GM06990 (cell line): ENCODE measurements around the gene PGS1.
"Not testable (repeated sequence)": the region's sequence is repeated elsewhere in the genome, so short reads cannot be mapped to it uniquely, and the experiment has no call there.

Experiments used
- DNase-seq: peaks from one replicate; pipeline ENCODE4 v3.0.0-alpha.2; 2011; ENCODE audit not compliant: insufficient read length; ENCODE audit errors: extremely low read depth
- H3K27me3 ChIP-seq: replicated peaks from 2 replicates; pipeline ENCODE4 v1.6.0; 2011; ENCODE audit warnings: low read length; ENCODE audit not compliant: control insufficient read depth, insufficient read depth
- H3K36me3 ChIP-seq: 2 replicates; pipeline ENCODE4 v1.5.1; 2011; ENCODE audit warnings: low read length; ENCODE audit not compliant: control insufficient read depth, insufficient read depth
- H3K4me3 ChIP-seq: replicated peaks from 2 replicates; pipeline ENCODE4 v1.5.1; 2011; ENCODE audit warnings: low read depth, mild to moderate bottlenecking, control low read depth, low read length
- TF ChIP-seq, protein P1 (sequence below): IDR thresholded peaks from 2 replicates; pipeline ENCODE4 v1.5.1; 2011; ENCODE audit warnings: low read length, control low read depth, mild to moderate bottlenecking, inconsistent platforms; ENCODE audit not compliant: insufficient read depth, poor library complexity, severe bottlenecking

The PGS1 gene, protein sequence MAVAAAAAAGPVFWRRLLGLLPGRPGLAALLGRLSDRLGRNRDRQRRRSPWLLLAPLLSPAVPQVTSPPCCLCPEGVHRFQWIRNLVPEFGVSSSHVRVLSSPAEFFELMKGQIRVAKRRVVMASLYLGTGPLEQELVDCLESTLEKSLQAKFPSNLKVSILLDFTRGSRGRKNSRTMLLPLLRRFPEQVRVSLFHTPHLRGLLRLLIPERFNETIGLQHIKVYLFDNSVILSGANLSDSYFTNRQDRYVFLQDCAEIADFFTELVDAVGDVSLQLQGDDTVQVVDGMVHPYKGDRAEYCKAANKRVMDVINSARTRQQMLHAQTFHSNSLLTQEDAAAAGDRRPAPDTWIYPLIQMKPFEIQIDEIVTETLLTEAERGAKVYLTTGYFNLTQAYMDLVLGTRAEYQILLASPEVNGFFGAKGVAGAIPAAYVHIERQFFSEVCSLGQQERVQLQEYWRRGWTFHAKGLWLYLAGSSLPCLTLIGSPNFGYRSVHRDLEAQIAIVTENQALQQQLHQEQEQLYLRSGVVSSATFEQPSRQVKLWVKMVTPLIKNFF

DNA sequence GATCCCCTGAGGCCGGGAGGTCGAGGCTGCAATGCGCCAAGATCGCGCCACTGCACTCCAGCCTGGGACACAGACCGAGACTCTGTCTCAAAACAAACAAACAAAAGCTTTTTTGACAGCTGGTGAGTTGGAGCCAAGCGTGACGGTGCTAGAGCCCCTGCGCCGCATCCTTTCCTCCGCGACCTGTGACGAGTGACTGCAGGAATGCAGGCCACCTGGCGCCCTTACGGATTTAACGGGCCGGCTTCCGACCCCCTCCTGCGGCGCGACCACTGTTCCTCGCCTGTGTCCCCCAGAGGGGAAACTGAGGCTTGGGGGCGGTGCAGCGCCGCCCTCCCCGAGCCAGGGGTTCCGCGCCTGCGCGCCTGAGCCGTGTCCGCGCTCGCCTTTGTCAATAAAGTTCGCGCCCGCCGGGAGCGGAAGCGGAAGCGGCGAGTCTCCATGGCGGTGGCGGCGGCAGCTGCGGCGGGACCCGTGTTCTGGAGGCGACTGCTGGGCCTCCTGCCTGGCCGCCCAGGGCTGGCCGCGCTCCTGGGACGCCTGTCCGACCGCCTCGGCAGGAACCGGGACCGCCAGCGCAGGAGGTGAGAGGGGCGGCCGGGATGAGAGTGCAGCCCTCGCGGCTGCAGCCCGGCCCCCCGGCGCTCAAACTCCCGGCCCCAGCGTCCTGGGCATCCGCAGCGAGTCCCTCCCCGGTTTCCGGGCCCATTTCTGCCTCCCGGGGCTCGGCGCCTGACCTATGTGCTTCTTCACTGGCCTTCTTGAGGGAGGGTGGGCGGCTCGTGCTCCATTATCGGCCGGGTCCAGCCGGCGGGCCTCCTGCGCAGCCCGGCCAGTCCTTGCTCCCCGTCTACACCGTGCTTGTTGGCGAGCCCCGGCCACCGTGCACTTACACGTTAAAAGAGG is at the start of gene PGS1:
Gene PGS1 (plus strand): TSS at position 425 of the 906 bp plus-strand sequence. CDS start 17 bp downstream, at position 442.
- Histone ChIP-seq H3K27me3 (no peaks in the 10 kb centered on the region), H3K36me3 (no peaks in the 10 kb centered on the region), H3K4me3 (peak within 1 kb of the TSS; percentile 80)
- TF ChIP-seq, protein P1, sequence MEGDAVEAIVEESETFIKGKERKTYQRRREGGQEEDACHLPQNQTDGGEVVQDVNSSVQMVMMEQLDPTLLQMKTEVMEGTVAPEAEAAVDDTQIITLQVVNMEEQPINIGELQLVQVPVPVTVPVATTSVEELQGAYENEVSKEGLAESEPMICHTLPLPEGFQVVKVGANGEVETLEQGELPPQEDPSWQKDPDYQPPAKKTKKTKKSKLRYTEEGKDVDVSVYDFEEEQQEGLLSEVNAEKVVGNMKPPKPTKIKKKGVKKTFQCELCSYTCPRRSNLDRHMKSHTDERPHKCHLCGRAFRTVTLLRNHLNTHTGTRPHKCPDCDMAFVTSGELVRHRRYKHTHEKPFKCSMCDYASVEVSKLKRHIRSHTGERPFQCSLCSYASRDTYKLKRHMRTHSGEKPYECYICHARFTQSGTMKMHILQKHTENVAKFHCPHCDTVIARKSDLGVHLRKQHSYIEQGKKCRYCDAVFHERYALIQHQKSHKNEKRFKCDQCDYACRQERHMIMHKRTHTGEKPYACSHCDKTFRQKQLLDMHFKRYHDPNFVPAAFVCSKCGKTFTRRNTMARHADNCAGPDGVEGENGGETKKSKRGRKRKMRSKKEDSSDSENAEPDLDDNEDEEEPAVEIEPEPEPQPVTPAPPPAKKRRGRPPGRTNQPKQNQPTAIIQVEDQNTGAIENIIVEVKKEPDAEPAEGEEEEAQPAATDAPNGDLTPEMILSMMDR = no peak
- peak; percentile 86 for DNase-seq

DNA sequence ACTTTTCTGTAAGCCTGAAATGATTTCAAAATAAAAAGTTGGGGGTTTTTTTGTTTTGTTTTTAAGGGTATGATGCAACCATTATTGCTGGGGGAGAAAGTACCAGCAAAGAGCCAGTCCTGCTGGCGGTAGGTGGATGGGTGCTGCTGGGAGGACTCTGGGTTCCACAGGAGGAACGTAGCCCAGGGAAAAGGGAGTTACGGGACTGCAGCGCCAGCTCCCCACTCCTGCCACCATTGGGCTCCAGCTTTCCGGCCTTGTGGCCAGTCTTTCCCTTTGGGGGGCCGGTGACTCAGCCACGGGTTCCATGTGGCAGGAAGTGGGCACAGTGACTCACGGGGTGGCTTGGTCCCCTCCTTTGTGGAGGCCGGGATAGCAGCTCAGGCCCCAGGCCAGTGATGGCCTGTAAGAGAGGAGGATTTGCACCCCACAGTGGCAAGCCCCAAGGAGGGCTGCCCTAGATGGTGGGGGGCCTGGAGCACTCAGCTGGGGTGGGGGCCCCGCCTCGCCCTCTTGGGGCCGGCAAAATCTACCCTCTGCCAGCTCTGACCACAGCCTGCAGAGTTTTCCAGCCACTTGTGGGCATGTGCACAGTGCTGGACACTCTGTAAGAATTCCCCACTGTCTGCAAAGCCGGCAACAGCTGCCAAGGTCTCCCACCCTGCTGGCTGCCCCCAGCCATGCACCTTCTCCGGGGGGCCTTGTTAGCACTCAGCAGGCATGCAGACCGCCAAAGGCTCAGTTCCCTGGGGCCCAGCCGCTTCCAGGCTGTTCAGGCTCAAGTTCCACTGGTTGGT is 49.0 kb upstream of the PGS1 start:
- TF ChIP-seq, protein P1 = no peak
- H3K4me3 ChIP-seq = no peak overlapping the region
- no peaks in the 10 kb centered on the region for H3K27me3 ChIP-seq
- DNase-seq = no peak
- H3K36me3 ChIP-seq = no peaks in the 10 kb centered on the region

DNA sequence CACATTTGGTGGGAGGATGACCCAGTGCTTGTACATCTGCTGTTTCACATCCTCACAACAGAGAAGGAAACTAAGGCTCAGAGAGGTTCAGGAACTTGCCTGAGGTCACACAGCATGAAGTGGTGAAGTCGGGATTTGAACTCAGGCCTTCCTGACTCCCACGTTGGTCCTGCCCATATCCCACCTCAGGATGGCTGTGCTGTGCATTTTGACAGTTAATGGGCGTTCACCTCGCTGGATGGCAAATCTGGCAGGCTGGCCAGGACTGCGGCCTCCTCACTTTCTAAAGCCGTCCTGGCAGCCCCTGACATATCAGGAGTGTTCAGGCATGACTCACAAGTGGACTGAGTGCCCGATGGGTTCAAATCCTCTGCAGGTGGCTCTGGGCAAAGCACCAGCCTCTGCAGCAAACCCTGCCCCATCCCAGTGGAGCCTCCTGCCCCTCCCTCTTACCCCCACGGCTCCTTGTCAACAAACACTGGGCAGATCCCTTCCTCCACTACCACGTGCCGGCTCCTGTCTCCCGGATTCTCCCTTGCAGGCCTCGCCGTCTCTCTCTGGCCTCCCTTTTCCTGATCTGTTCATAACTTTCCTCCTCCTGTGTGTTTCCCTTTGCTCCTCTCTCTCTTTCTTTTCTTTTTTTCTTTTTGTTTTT is 47.8 kb upstream of the PGS1 start:
- Histone ChIP-seq H3K27me3 (no peaks in the 10 kb centered on the region), H3K36me3 (no peaks in the 10 kb centered on the region), H3K4me3 (no peak overlapping the region)
- TF ChIP-seq, protein P1 = no peak
- no peak for DNase-seq

DNA sequence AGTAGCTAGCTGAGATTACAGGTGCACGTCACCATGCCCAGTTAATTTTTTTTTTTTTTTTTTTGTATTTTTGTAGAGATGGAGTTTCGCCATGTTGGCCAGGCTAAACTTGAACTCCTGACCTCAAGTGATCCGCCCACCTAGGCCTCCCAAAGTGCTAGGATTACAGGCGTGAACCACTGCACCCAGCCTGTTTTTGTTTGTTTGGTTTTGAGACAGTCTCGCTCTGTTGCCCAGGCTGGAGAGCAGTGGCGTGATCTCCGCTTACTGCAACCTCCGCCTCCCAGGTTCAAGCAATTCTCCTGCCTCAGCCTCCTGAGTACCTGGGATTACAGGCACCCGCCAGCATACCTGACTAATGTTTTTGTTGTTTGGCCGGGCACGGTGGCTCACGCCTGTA is 47.1 kb upstream of the PGS1 start:
- H3K4me3 ChIP-seq, H3K27me3 ChIP-seq, DNase-seq, H3K36me3 ChIP-seq: not testable (repeated sequence)

DNA sequence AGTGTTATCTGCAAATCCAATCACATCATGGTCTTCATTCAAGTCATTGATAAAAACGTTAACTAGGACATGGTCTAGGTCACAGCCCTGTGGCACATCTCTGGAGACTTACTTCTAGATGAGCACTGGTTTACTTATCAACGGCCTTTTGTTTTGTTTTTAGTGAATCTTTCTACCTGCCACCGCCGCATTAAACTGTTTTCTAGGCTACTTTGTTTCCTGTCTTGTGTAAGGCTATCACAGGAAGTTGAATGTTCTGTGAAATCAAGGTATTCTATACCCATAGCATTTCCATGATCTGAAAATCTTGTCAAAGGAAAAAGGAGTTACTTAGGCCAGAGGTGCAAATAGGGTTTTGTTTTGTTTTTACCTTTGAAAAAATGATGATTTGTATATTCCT is 45.5 kb upstream of the PGS1 start:
- H3K4me3 ChIP-seq = no peak overlapping the region
- TF ChIP-seq, protein P1 = no peak
- DNase-seq = no peak
- no peaks in the 10 kb centered on the region for H3K27me3 ChIP-seq
- H3K36me3 ChIP-seq = no peaks in the 10 kb centered on the region
